Smooth muscle cell (in vitro differentiated cells): ENCODE data around the gene HIBCH. TPM values are rescaled to one million over a fixed set of nuclear protein-coding genes. Genes with fewer than 3 reads are reported as not detected.
"Not testable (repeated sequence)": the region's sequence is repeated elsewhere in the genome, so short reads cannot be mapped to it uniquely, and the experiment has no call there.

Experiments
- DNase-seq: peaks from one replicate; lab custom pipeline; 2025; ENCODE audit not compliant: unreplicated experiment; lab: John Stamatoyannopoulos, UW
- H2AFZ ChIP-seq: fragments of 200-600 bp; sonication (generic); 2 replicates; pipeline ENCODE4 v1.6.0; 2016; ENCODE audit warnings: antibody characterized with exemption, low read depth, mild to moderate bottlenecking
- H3F3A ChIP-seq: fragments of 200-600 bp; sonication (generic); 2 replicates; pipeline ENCODE4 v1.6.0; 2017; ENCODE audit warnings: antibody characterized with exemption, low read depth
- H3K27ac ChIP-seq: fragments of 200-600 bp; sonication (generic); 2 replicates; pipeline ENCODE4 v1.5.1; 2016; ENCODE audit warnings: low read depth, mild to moderate bottlenecking
- H3K27me3 ChIP-seq: fragments of 200-600 bp; sonication (generic); 2 replicates; pipeline ENCODE4 v1.6.1; 2016; ENCODE audit warnings: low read depth, mild to moderate bottlenecking
- H3K36me3 ChIP-seq: fragments of 200-600 bp; sonication (generic); 2 replicates; pipeline ENCODE4 v1.5.1; 2016; ENCODE audit warnings: low read depth
- H3K4me1 ChIP-seq: fragments of 200-600 bp; sonication (generic); 2 replicates; pipeline ENCODE4 v1.5.1; 2016; ENCODE audit warnings: low read depth
- H3K4me2 ChIP-seq: fragments of 200-600 bp; sonication (generic); 2 replicates; pipeline ENCODE4 v1.6.0; 2016; ENCODE audit warnings: mild to moderate bottlenecking
- H3K4me3 ChIP-seq: fragments of 200-600 bp; sonication (generic); 2 replicates; pipeline ENCODE4 v1.5.1; 2016; ENCODE audit warnings: mild to moderate bottlenecking
- H3K79me2 ChIP-seq: fragments of 200-600 bp; sonication (generic); 2 replicates; pipeline ENCODE4 v1.6.0; 2016; ENCODE audit warnings: low read depth, mild to moderate bottlenecking
- H3K9ac ChIP-seq: fragments of 200-600 bp; sonication (generic); 2 replicates; pipeline ENCODE4 v1.6.0; 2016; ENCODE audit warnings: low read depth
- H3K9me3 ChIP-seq: fragments of 200-600 bp; sonication (generic); replicated peaks from 2 replicates; pipeline ENCODE4 v1.5.1; 2016; ENCODE audit warnings: low read depth
- H4K20me1 ChIP-seq: fragments of 200-600 bp; sonication (generic); 2 replicates; pipeline ENCODE4 v1.6.0; 2016; ENCODE audit warnings: low read depth
- CTCF ChIP-seq: fragments of 200-600 bp; sonication (generic); IDR thresholded peaks from 2 replicates; pipeline ENCODE4 v1.5.1; 2017; ENCODE audit warnings: borderline replicate concordance, mild to moderate bottlenecking, antibody characterized with exemption; ENCODE audit not compliant: insufficient read depth, poor library complexity, severe bottlenecking
- WGBS: methylation state at CpG from one replicate; pipeline ENCODE4 v1.1.7; 2016; ENCODE audit warnings: low lambda C conversion rate; 5-methylcytosine and 5-hydroxymethylcytosine counted together
- polyA plus RNA-seq: library from polyadenylated mRNA; unstranded; fragments of >200 nt; fragmentation: Nextera tagmentation; extraction: Ambion mirVana; gene quantifications from 2 replicates; pipeline ENCODE4 v1.2.1, GENCODE V29; 2016
- total RNA-seq: library from RNA; depleted of rRNA; stranded (reverse); fragments of >200 nt; gene quantifications from 2 replicates; pipeline ENCODE4 v1.2.3, GENCODE V29; 2014

HIBCH gene
- total and polyA plus RNA-seq, 2 experiments from 2014 or later = 16.6 to 18.1 TPM

GRCh38 chr2:190283783-190284182, 35.8 kb downstream of the HIBCH start:
- H3K4me2 ChIP-seq = no peak overlapping the region
- no peak overlapping the region for H3K27ac ChIP-seq
- H3K9ac ChIP-seq = no peak overlapping the region
- no peaks in the 10 kb centered on the region for H3K9me3 ChIP-seq
- no peaks in the 10 kb centered on the region for H3K4me1 ChIP-seq
- no peak overlapping the region for H3K4me3 ChIP-seq
- DNase-seq = no peak
- H4K20me1 ChIP-seq = no peaks in the 10 kb centered on the region
- no peaks in the 10 kb centered on the region for H3K79me2 ChIP-seq
- no peaks in the 10 kb centered on the region for H3K36me3 ChIP-seq
- WGBS = 73% methylated on average over 2 of the region's 2 CpGs
- TF ChIP-seq CTCF = no peak
- no peak overlapping the region for H2AFZ ChIP-seq
- H3F3A ChIP-seq = no peaks in the 10 kb centered on the region
- H3K27me3 ChIP-seq = no peaks in the 10 kb centered on the region

- Histone ChIP-seq H3K4me3 (no peak overlapping the region), H3F3A (no peaks in the 10 kb centered on the region), H3K4me1 (no peaks in the 10 kb centered on the region), H3K79me2 (no peaks in the 10 kb centered on the region), H3K9ac (no peak overlapping the region), H3K27me3 (no peaks in the 10 kb centered on the region), H3K4me2 (no peak overlapping the region), H3K27ac (no peak overlapping the region), H3K36me3 (no peaks in the 10 kb centered on the region), H3K9me3 (no peaks in the 10 kb centered on the region), H4K20me1 (no peaks in the 10 kb centered on the region), H2AFZ (no peak overlapping the region)
- TF ChIP-seq CTCF = no peak
- 96% methylated on average over 5 of the region's 5 CpGs for WGBS
- DNase-seq = no peak
Measured at GRCh38 chr2:190280565-190281350, 38.9 kb downstream of the HIBCH start.

GRCh38 chr2:190279256-190280134, 40.1 kb downstream of the HIBCH start:
- not testable (repeated sequence) for H3K79me2 ChIP-seq, H3K27ac ChIP-seq, H3K27me3 ChIP-seq, H3K9me3 ChIP-seq, H3K4me1 ChIP-seq, H3K36me3 ChIP-seq, H3K9ac ChIP-seq, H3F3A ChIP-seq, H4K20me1 ChIP-seq, H3K4me2 ChIP-seq, H2AFZ ChIP-seq, H3K4me3 ChIP-seq, DNase-seq
- WGBS = 87% methylated on average over 12 of the region's 12 CpGs
